HAP-1 (cell line): Measurements from ENCODE around the gene ZNF195.
"Not testable (repeated sequence)": the region's sequence is repeated elsewhere in the genome, so short reads cannot be mapped to it uniquely, and the experiment has no call there.

Source experiments
- DNase-seq, 2 experiments: peaks; one replicate each; pipeline ENCODE4 v3.0.0-alpha.2; 2016 to 2020; ENCODE audit warnings: low spot score in 2 of 2
- H3K27me3 ChIP-seq: fragments of 250-450 bp; sonication (Bioruptor Pico); 2 replicates; pipeline ENCODE4 v1.5.1; 2020; ENCODE audit warnings: low read depth, mild to moderate bottlenecking, moderate library complexity
- H3K36me3 ChIP-seq: fragments of 250-450 bp; sonication (Bioruptor Pico); replicated peaks from 2 replicates; pipeline ENCODE4 v1.5.1; 2020; ENCODE audit warnings: mild to moderate bottlenecking
- H3K4me1 ChIP-seq: fragments of 250-450 bp; sonication (Bioruptor Pico); 2 replicates; pipeline ENCODE4 v1.5.1; 2020; ENCODE audit warnings: mild to moderate bottlenecking
- H3K4me3 ChIP-seq: fragments of 250-450 bp; sonication (Bioruptor Pico); 2 replicates; pipeline ENCODE4 v1.5.1; 2020; ENCODE audit warnings: mild to moderate bottlenecking, moderate library complexity
- H3K9me3 ChIP-seq: fragments of 250-450 bp; sonication (Bioruptor Pico); 2 replicates; pipeline ENCODE4 v1.5.1; 2020; ENCODE audit warnings: mild to moderate bottlenecking, moderate library complexity
- in situ Hi-C: fragments of 300-500 bp; cut with MboI; formaldehyde crosslinking; loops from 3 replicates; pipeline ENCODE4 v1.14.3; 2020; ENCODE audit warnings: low sequenced_read_pairs, inconsistent platforms, mixed read lengths

The ZNF195 gene

DNA sequence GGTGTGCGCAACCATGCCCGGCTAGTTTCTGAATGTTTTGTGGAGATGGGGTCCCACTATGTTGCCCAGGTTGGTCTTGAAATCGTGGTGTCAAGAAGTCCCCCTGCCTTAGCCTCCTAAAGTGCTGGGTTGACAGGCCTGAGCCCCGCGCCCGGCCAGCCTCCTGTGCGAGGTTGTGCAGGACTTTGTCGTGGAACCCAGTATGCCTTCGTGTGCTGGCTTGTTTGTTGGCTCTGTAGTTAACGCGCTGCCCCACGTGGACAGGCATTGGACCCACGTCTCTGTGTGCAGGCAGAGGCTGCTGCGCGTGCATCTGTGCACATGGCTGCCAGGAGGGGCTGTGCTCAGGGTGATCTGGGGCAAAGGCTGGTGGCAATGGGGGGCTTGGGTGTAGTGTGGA lies 33.9 kb upstream of the ZNF195 start:
- H3K4me1 ChIP-seq: no peaks in the 10 kb centered on the region
- H3K36me3 ChIP-seq: no peaks in the 10 kb centered on the region
- no peak overlapping the region for H3K4me3 ChIP-seq
- DNase-seq: no peak
- in situ Hi-C loops: loop anchor here (25.0 kb wide), 2 partner anchors 351 to 476 kb away; partner anchors contain the start of genes CARS1 and PHLDA2
- H3K27me3 ChIP-seq: no peaks in the 10 kb centered on the region
- no peaks in the 10 kb centered on the region for H3K9me3 ChIP-seq

DNA sequence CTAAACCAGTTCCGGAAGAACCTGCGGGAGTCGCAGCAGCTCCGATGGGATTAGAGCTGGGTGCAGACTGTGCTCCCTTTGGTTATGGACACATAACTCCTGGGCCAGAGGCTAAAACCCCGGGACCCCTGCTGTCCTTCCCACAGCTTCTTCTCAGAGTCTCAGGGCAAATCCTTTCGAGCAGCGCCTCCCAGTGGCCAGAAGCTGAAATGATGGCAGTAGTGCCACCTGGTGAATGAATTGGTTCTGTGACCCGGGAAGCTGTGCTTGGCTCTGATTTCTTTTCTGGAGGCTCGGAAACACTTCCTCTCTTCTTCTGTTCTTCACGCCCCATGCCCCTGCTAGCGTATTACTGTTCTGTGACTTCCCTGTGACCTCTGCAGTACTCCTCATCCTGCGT lies 29.8 kb upstream of the ZNF195 start:
- in situ Hi-C loops: loop anchor here (25.0 kb wide), 2 partner anchors 346 to 471 kb away; partner anchors contain the start of genes CARS1 and PHLDA2
- H3K9me3 ChIP-seq, H3K4me1 ChIP-seq, H3K27me3 ChIP-seq, H3K36me3 ChIP-seq, H3K4me3 ChIP-seq: not testable (repeated sequence)
- peak; percentile 35 to 88 for DNase-seq

DNA sequence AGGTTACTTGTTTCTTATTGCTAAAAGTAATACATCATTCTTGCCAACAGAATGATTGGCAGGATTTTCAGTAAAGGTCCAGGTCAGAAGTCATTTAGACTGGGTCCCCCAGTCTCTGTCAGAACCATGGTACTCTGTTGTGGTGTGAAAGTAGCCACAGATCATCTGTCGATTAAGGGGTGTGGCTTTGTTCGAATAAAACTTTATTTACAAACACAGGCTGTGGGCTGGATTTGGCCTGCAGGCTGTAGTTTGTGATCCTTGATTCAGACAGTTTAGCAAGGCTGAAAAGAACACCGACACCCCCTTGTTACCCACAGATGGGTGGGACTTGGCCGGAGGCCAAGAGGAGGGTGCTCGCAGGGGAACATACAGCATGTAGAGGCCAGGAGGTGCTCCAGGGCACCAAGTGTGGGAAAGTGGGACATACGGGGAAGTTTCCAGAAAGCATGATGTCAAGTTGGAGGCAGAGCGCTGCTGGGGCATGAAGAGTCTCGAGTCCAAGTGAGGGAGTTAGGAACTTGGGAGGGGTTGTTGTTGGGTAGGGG lies 29.2 kb upstream of the ZNF195 start:
- not testable (repeated sequence) for H3K9me3 ChIP-seq, H3K27me3 ChIP-seq, H3K4me3 ChIP-seq, H3K4me1 ChIP-seq, H3K36me3 ChIP-seq
- DNase-seq: peak in 1 of 2 experiments; percentile 32
- in situ Hi-C loops: loop anchor here (25.0 kb wide), 2 partner anchors 346 to 471 kb away; partner anchors contain the start of genes CARS1 and PHLDA2

DNA sequence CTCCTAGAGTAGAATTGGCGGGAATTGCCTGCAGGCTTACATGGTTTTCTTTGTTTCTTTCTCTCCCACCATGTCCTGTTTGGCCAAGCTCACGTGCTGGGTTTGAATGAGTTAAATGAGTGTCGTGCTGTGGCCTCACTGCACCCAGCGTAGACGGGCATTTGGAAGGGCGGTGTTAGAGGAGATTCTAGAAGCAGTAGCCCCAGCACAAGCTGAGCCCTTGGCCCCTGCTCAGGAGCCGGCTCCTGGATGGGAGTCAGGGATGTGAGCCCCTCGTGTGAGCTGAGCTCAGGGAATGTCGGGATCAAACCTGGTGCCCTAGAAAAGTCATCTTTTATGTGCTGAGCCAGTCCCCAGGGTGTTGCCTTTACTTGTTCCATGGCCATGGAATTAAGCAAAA lies 28.0 kb upstream of the ZNF195 start:
- not testable (repeated sequence) for H3K4me3 ChIP-seq, H3K9me3 ChIP-seq, H3K36me3 ChIP-seq, H3K27me3 ChIP-seq, DNase-seq, H3K4me1 ChIP-seq
- in situ Hi-C loops: loop anchor here (25.0 kb wide), 2 partner anchors 345 to 470 kb away; partner anchors contain the start of genes CARS1 and PHLDA2

DNA sequence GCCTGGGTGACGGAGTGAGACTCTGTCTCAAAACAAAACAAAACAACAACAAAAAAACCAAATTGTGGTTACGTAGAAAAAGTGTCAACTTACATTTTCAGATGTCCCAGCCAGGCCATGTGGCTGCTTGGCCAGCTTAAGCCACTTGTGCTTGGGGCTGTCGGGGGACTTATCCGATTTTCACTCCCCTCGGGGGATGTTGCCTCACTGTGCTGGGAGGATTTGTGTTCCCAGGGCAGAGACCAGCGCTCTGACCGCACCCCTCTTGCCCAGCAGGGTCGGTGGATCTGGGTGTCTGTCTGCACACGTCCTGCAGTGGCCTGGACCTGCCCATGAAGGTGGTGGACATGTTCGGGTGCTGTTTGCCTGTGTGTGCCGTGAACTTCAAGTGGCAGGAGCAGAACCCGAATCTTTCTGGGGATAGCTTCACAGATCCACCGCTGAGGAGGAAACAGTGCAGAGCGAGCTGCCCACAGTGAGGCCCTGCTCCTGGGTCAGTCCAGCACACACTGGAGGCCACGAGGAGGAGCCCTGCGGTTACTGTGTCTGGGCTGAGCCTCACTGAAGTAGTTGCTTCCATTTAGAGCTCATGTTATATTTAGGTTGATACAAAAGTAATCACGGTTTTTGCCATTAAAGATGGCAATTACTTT lies 27.4 kb upstream of the ZNF195 start:
- H3K4me1 ChIP-seq, H3K4me3 ChIP-seq, H3K27me3 ChIP-seq, H3K9me3 ChIP-seq, H3K36me3 ChIP-seq: not testable (repeated sequence)
- in situ Hi-C loops: loop anchor here (25.0 kb wide), 2 partner anchors 344 to 469 kb away; partner anchors contain the start of genes CARS1 and PHLDA2
- DNase-seq: peak in 1 of 2 experiments; percentile 17

DNA sequence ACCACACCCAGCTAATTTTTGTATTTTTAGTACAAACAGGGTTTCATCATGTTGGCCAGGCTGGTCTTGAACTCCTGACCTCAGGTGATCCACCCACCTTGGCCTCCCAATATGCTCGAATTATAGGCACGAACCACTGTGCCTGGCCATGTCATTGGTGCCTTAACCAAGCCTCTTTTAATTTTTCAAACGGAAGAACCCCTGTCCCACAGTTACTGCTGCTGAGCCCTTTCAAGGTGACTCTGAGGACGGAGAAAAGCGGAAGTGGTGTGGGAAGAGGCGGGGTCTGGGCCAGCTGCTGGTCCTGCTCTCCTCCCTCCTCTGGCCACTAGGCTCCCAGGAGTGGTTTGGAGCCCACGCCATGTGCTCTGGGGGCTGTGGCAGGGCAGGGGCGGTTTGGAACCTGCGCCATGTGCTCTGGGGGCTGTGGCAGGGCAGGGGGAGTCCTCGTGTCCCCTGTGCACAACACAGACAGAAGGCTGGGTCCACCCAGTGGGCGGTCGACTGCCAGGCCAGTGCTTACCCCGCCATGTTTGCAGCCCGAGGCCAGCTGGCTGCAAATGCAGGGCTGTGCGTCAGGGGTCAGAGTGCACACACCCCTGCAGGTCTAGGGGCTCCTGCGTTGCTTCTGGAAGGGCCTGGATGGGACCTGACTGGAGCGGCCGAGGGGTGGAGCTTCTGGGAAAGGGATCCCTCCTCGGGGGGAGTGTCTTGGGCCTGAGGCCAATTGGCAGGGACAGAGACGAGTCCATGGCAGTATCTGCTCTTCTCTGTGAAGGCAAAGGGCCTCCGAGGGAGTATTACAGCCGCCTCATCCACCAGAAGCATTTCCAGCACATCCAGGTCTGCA lies 25.4 kb upstream of the ZNF195 start:
- H3K36me3 ChIP-seq, H3K27me3 ChIP-seq, H3K9me3 ChIP-seq, H3K4me1 ChIP-seq, H3K4me3 ChIP-seq: not testable (repeated sequence)
- peak in 1 of 2 experiments; percentile 41 for DNase-seq
- in situ Hi-C loops: loop anchor here (25.0 kb wide), 2 partner anchors 342 to 467 kb away; partner anchors contain the start of genes CARS1 and PHLDA2

DNA sequence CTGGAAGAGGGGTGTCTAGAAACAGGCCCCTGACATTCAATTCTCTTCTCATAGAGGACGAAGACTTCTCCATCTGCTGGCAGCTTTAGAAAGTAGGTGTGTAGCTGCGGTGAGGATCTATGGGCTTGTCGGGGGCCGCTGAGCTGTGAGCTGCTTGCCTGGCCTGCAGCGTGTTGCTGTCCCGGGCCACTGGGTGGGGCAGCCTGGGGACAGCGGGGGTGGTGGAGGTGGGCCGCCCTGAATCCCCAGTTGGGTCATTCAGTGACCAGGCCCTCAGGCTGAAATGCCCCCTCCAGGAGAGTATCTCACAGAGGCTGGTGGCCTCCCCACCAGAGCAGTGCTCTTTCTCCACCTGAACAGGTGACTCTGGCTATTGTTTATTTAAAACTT lies 23.9 kb upstream of the ZNF195 start:
- in situ Hi-C loops: loop anchor here (25.0 kb wide), 2 partner anchors 341 to 466 kb away; partner anchors contain the start of genes CARS1 and PHLDA2
- DNase-seq, H3K27me3 ChIP-seq, H3K36me3 ChIP-seq, H3K4me3 ChIP-seq, H3K9me3 ChIP-seq, H3K4me1 ChIP-seq: not testable (repeated sequence)

DNA sequence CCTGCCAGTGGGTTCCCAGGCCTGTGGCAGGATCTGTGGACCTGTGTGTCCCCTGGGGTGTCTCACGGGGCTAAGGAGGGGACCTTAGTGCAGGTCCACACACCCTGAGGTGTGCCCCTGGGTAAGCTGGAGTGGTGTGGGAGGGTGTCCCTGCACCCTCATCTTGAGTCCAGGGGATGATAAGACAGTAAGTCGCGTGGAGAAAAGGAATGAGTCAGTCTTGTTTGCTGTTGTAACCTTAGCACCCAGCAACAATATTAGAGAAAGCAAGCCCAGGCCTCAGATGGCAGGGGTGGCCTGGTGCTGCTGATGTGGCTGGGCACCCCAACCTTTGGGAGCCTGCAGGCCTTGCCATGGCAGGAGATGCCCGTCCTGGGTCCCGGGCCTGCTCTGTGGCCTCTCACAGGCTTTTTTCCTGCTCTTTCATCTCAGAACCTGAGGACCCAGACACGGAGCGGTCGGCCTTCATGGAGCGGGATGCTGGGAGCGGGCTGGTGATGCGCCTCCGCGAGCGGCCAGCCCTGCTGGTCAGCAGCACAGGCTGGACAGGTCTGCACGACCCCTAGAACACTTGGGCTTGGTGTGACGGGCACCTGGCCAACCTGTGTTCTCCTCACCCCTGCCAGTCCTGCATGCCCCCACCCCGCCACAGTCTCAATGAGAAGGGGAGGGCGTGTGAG lies 23.4 kb upstream of the ZNF195 start:
- H3K4me3 ChIP-seq, H3K36me3 ChIP-seq, H3K9me3 ChIP-seq, DNase-seq, H3K4me1 ChIP-seq, H3K27me3 ChIP-seq: not testable (repeated sequence)
- in situ Hi-C loops: loop anchor here (25.0 kb wide), 2 partner anchors 340 to 465 kb away; partner anchors contain the start of genes CARS1 and PHLDA2

DNA sequence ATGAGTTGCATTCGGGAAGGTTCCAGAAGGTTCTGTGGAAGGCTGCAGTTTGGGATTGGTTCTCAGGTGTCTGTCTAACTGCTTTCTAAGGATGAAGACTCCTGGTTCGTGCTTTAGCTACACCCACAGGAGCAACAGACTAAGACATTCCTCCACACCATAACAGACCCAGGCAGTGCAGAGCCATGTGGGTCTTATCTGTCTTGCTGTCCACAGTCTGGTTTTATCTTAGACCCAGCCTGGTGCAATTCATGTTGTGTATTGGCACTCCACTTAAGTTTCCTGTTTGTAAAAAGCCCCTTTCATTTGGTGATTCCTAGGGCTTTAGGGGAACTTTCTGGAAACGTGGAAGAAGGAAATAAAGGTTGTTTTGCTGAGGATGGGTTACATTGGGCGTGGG lies 22.1 kb upstream of the ZNF195 start:
- in situ Hi-C loops: loop anchor here (25.0 kb wide), 2 partner anchors 339 to 464 kb away; partner anchors contain the start of genes CARS1 and PHLDA2
- DNase-seq, H3K4me3 ChIP-seq, H3K9me3 ChIP-seq, H3K36me3 ChIP-seq, H3K4me1 ChIP-seq, H3K27me3 ChIP-seq: not testable (repeated sequence)

DNA sequence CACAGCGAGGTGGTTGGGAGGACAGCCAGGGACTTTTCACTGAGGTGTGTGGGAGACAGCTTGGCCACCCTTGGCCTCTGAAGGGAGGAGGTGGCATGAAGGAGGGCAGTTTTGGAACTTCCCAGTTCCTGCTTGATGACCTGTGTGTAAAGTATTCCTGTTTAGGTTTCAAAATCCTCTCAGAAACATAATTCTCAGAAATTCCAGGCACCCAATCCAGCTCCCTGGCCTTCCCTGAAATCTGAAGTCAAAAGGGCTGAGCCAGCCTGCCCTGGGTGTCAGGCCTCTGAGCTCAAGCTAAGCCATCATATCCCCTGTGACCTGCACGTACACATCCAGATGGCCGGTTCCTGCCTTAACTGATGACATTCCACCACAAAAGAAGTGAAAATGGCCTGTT lies 19.6 kb upstream of the ZNF195 start:
- H3K4me1 ChIP-seq, DNase-seq, H3K27me3 ChIP-seq, in situ Hi-C loops, H3K36me3 ChIP-seq, H3K4me3 ChIP-seq, H3K9me3 ChIP-seq: not testable (repeated sequence)

DNA sequence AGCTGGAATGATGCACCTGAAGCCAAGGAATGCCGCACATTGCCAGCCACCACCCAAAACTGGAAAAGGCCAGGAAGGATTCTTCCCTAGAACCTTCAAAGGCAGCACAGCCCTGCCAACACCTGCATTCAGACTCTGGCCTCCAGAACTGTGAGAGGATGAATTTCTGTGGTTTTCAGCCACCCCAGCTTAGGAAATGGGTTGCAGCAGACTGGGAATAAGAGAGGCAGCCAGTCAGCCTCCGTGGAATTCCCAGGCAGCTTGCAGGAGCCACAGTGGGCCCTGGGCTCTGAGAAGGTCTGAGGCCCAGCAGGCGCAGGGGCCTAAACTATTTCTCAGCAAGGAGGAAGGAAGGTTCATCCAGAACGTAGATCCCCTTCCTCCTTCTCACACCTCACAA lies 19.2 kb upstream of the ZNF195 start:
- H3K36me3 ChIP-seq, in situ Hi-C loops, DNase-seq, H3K27me3 ChIP-seq, H3K9me3 ChIP-seq, H3K4me3 ChIP-seq, H3K4me1 ChIP-seq: not testable (repeated sequence)

DNA sequence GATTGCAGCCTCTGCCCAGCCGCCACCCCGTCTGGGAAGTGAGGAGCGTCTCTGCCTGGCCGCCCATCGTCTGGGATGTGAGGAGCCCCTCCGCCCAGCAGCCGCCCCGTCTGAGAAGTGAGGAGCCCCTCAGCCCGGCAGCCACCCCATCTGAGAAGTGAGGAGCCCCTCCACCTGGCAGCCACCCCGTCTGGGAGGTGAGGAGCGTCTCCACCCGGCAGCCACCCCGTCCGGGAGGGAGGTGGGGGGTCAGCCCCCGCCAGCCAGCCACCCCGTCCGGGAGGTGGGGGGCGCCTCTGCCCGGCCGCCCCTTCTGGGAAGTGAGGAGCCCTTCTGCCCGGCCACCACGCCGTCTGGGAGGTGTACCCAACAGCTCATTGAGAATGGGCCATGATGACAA lies 18.3 kb upstream of the ZNF195 start:
- H3K36me3 ChIP-seq, H3K4me3 ChIP-seq, H3K27me3 ChIP-seq, H3K4me1 ChIP-seq, DNase-seq, in situ Hi-C loops, H3K9me3 ChIP-seq: not testable (repeated sequence)

DNA sequence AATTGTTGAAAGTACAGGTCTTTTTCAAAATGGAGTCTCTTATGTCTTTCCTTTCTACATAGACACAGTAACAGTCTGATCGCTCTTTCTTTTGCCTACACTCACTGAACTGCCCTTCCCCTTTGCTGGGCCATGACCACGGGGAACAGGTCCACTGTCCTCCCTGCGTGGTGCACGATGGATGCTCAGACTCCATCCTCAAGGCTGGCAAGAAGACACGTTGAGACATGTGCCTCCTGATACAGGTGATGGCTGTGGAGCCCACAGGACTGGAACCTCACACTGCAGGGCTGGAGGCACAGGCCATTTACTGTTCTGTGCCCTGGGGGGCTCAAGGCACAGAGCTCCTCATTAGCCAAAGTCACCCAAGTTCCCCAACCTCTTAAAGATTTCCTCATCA lies 16.5 kb upstream of the ZNF195 start:
- H3K4me3 ChIP-seq, H3K9me3 ChIP-seq, H3K27me3 ChIP-seq, H3K4me1 ChIP-seq, H3K36me3 ChIP-seq, DNase-seq, in situ Hi-C loops: not testable (repeated sequence)
